RPMI8226 (cell line): Measurements from ENCODE around the gene ARL13A.
"Not testable (repeated sequence)": the region's sequence is repeated elsewhere in the genome, so short reads cannot be mapped to it uniquely, and the experiment has no call there.

Experiments
- DNase-seq: peaks from one replicate; pipeline ENCODE4 v3.0.0-alpha.2; 2015

Gene ARL13A

GRCh38 chrX:100994352-100995281 lies 25.1 kb downstream of the ARL13A start:
- no peak for DNase-seq

- DNase-seq: no peak
Observed at GRCh38 chrX:100995469-100995868, 26.0 kb downstream of the ARL13A start.

- DNase-seq: no peak
Observed at GRCh38 chrX:100999451-100999850, 29.9 kb downstream of the ARL13A start.

GRCh38 chrX:101009090-101009489 lies 39.6 kb downstream of the ARL13A start:
- no peak for DNase-seq

- DNase-seq: not testable (repeated sequence)
Observed at GRCh38 chrX:101012031-101012430, 42.5 kb downstream of the ARL13A start.

- no peak for DNase-seq
Observed at GRCh38 chrX:101022020-101022419, 52.5 kb downstream of the ARL13A start.

GRCh38 chrX:101025126-101025525 lies 55.6 kb downstream of the ARL13A start:
- DNase-seq: no peak

- DNase-seq: no peak
Observed at GRCh38 chrX:101028562-101028961, 59.1 kb downstream of the ARL13A start.

GRCh38 chrX:101029665-101030064 lies 60.2 kb downstream of the ARL13A start:
- DNase-seq: no peak

GRCh38 chrX:101037231-101037630 lies 67.7 kb downstream of the ARL13A start:
- no peak for DNase-seq

- DNase-seq: no peak
Observed at GRCh38 chrX:101040197-101040596, 70.7 kb downstream of the ARL13A start.
